ENCODE data around the gene GPC1. TPM values are rescaled to one million over a fixed set of nuclear protein-coding genes. Genes with fewer than 3 reads are reported as not detected.

Gene GPC1
- total and polyA plus RNA-seq, 2 experiments from 2014 or later, result 71.4 to 142 TPM

GRCh38 chr2:240469239-240469636 is 33.8 kb downstream of the GPC1 start:
- Histone ChIP-seq H3K9me3 (ENCODE audit: low read depth) (no peaks in the 10 kb centered on the region), H3K27me3 (no peaks in the 10 kb centered on the region), H3K4me1 (ENCODE audit: insufficient read depth) (no peaks in the 10 kb centered on the region), H3K9me2 (replicated peaks; ENCODE audit: insufficient read depth) (no peaks in the 10 kb centered on the region), H2AFZ (no peak overlapping the region), H4K20me1 (ENCODE audit: insufficient read depth, poor library complexity, severe bottlenecking) (no peaks in the 10 kb centered on the region), H3K79me2 (no peaks in the 10 kb centered on the region), H3K36me3 (replicated peaks; ENCODE audit: insufficient read depth, low read depth) (no peaks in the 10 kb centered on the region), H3K4me2 (no peak overlapping the region), H3K4me3 (no peak overlapping the region), H3K27ac (no peak overlapping the region)
- WGBS (ENCODE audit: low lambda C conversion rate, missing lambda C conversion rate), result 62% methylated on average over 10 of the region's 10 CpGs
- TF ChIP-seq CTCF (IDR thresholded peaks at IDR 0.05; ENCODE audit: poor library complexity) (no peak), EZH2 (IDR thresholded peaks at IDR 0.05; ENCODE audit: borderline replicate concordance) (no peak), EZH2phosphoT487 (IDR thresholded peaks at IDR 0.05; ENCODE audit: low read depth, severe bottlenecking, unreplicated experiment) (no peak)
- peak; percentile 4 for DNase-seq (ENCODE audit: low spot score)

- Histone ChIP-seq H2AFZ (no peak overlapping the region), H3K27ac (no peak overlapping the region), H3K9me3 (ENCODE audit: low read depth) (no peaks in the 10 kb centered on the region), H3K4me1 (ENCODE audit: insufficient read depth) (no peaks in the 10 kb centered on the region), H4K20me1 (ENCODE audit: insufficient read depth, poor library complexity, severe bottlenecking) (no peaks in the 10 kb centered on the region), H3K4me2 (no peak overlapping the region), H3K4me3 (no peak overlapping the region), H3K36me3 (replicated peaks; ENCODE audit: insufficient read depth, low read depth) (no peaks in the 10 kb centered on the region), H3K27me3 (no peaks in the 10 kb centered on the region), H3K79me2 (no peaks in the 10 kb centered on the region), H3K9me2 (replicated peaks; ENCODE audit: insufficient read depth) (no peaks in the 10 kb centered on the region)
- 98% methylated on average over 6 of the region's 6 CpGs for WGBS (ENCODE audit: low lambda C conversion rate, missing lambda C conversion rate)
- no peak for DNase-seq (ENCODE audit: low spot score)
- TF ChIP-seq EZH2phosphoT487 (IDR thresholded peaks at IDR 0.05; ENCODE audit: low read depth, severe bottlenecking, unreplicated experiment) (no peak), EZH2 (IDR thresholded peaks at IDR 0.05; ENCODE audit: borderline replicate concordance) (no peak), CTCF (IDR thresholded peaks at IDR 0.05; ENCODE audit: poor library complexity) (no peak)
Observed at GRCh38 chr2:240469740-240470139, 34.3 kb downstream of the GPC1 start.

- H2AFZ ChIP-seq, result no peak overlapping the region
- H3K27ac ChIP-seq, result no peak overlapping the region
- no peaks in the 10 kb centered on the region for H3K27me3 ChIP-seq
- TF ChIP-seq CTCF (IDR thresholded peaks at IDR 0.05; ENCODE audit: poor library complexity) (no peak), EZH2phosphoT487 (IDR thresholded peaks at IDR 0.05; ENCODE audit: low read depth, severe bottlenecking, unreplicated experiment) (no peak), EZH2 (IDR thresholded peaks at IDR 0.05; ENCODE audit: borderline replicate concordance) (no peak)
- H3K4me2 ChIP-seq, result no peak overlapping the region
- no peak for DNase-seq (ENCODE audit: low spot score)
- 96% methylated on average over 11 of the region's 11 CpGs for WGBS (ENCODE audit: low lambda C conversion rate, missing lambda C conversion rate)
- no peaks in the 10 kb centered on the region for H3K9me2 ChIP-seq (replicated peaks; ENCODE audit: insufficient read depth)
- H4K20me1 ChIP-seq (ENCODE audit: insufficient read depth, poor library complexity, severe bottlenecking), result no peaks in the 10 kb centered on the region
- H3K4me1 ChIP-seq (ENCODE audit: insufficient read depth), result no peaks in the 10 kb centered on the region
- no peaks in the 10 kb centered on the region for H3K36me3 ChIP-seq (replicated peaks; ENCODE audit: insufficient read depth, low read depth)
- peaks cover 5% of the 10 kb centered on the region for H3K9me3 ChIP-seq (ENCODE audit: low read depth)
- no peak overlapping the region for H3K4me3 ChIP-seq
- H3K79me2 ChIP-seq, result no peaks in the 10 kb centered on the region
Observed at GRCh38 chr2:240472078-240472790, 36.8 kb downstream of the GPC1 start.
